GF-D8 (cell line): ENCODE results near the gene ZNF526.
"Not testable (repeated sequence)": the region's sequence is repeated elsewhere in the genome, so short reads cannot be mapped to it uniquely, and the experiment has no call there.

Source experiments
- DNase-seq: peaks from one replicate; lab custom pipeline; 2025; lab: John Stamatoyannopoulos, UW

Gene ZNF526

DNA sequence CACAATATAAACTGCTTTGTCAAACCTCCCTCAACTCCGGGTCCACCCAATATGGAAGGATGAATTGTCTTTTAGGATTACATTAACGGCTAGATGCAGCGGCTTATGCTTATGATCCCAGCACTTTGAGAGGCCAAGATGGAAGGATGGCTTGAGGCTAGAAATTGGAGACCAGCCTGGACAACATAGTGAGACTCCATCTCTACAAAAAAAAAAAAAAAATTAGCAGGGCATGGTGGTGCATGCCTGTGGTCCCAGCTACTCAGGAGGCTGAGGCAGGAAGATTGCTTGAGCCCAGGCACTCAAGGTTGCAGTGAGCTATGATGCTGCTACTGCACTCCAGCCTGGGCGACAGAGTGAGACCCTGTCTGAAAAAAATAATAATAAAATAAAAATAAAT, 46.0 kb downstream of the ZNF526 start:
- not testable (repeated sequence) for DNase-seq

DNA sequence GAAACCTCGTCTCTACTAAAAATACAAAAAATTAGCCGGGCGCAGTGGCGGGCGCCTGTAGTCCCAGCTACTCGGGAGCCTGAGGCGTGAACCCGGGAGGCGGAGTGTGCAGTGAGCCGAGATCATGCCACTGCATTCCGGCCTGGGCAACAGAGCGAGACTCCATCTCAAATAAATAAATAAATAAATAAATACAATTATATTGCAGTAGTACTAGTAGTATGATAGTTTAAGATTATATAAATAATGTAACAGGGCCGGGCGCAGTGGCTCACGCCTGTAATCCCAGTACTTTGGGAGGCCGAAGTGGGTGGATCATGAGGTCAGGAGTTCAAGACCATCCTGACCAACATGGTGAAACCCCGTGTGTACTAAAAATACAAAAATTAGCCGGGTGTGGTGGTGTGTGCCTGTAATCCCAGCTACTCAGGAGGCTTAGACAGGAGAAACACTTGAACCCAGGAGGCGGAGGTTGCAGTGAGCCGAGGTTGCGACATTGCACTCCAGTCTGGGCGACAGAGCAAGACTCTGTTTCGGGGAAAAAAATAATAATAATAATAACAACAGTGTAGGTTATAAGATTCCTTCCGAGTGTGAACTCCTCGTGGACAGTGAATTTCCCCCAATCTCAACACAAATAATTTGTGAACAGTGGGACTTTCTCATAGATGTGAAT, 47.0 kb downstream of the ZNF526 start:
- not testable (repeated sequence) for DNase-seq

DNA sequence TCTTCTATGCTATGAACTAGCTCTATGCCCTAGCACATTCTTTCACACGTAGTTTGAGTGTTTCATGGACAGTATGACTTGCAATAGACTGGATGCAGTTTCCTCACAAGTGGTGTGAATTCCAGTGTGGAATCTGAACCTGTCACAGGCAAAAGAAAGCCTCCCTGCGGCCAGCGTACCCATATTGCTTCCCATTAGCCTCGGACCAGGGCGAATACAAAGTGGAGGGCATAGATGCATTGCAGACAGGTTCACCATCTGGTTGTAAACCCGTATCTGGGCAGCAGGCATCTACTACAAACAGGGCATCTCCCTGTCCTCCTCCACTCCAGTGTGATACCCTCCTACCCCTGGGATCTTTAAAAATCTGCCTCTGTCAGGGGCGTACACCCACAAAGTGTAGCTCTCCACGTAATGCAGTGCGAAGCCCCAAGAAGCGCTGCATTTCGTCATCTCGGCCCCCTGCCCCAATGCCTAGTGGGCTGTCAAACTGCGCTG, 47.6 kb downstream of the ZNF526 start:
- DNase-seq, result no peak

DNA sequence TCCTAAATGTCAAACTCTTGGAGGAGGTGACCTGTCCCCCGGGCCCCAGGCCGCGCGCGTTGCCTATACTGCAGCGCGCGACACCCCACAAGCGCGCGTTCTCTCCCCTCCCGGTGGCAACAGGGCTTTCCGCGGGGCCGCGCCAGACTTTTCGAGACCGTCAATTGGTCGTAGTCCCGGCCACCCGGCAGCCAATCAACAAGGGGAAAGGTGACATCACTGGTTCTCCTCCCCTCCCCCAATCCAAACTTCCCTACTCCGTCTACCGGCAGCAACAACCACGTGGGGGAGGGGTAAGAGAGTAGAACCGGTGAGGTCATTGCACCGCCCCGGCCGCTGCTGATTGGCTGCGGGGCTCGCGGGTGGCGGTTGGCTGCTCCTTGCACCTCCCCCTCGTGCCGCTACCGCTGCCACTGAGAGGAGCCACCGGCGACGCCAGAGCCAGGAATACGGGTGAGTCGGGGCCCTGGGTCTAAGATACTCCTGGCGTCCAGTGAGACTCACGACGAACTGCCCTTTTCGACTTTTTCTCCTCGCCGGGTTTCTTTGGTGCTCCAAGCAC, 48.1 kb downstream of the ZNF526 start:
- peak; percentile 96 for DNase-seq

DNA sequence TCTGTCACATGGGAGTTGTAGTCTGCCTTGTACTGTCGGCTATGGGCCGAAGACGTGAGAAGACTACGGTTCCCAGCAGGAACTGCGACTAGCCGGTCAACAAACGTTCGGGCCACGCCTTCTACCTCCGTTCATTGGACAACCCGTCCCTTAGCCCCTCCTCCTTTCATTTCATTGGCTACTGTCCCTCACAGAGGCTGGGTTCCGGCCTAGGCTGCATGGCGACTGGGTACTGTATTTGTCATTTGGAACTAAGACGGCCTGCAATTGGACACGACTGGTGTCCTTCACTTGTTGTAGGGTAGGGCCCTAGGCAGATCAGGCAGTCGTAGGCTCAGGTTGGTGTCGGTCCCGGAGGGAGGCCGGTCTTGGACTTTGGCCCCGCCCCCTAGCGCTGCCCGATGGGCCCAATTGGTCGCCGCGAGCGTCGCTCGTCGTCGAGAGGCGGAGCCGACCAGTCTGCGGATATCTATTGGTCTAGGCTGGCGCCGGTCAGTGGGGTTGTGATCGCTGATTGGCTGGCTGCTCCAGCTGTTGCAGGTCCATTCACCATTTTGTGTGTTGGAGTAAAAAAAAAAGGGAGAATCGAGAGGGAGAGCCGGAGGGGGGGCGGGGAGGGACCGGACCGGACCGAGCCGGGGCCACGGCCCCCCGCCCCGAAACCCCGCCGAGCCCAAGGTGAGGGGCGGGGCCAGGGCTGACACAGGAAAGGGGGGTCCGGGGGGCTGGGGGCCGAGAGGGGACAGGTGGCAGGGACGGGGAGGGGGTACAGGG, 48.8 kb downstream of the ZNF526 start, which contains the start of gene CIC:
CIC (plus strand) TSS at position 549 of the 774 bp plus-strand sequence. CDS start 2,532 bp downstream, outside the sequence.
- DNase-seq, result peak; percentile 100

DNA sequence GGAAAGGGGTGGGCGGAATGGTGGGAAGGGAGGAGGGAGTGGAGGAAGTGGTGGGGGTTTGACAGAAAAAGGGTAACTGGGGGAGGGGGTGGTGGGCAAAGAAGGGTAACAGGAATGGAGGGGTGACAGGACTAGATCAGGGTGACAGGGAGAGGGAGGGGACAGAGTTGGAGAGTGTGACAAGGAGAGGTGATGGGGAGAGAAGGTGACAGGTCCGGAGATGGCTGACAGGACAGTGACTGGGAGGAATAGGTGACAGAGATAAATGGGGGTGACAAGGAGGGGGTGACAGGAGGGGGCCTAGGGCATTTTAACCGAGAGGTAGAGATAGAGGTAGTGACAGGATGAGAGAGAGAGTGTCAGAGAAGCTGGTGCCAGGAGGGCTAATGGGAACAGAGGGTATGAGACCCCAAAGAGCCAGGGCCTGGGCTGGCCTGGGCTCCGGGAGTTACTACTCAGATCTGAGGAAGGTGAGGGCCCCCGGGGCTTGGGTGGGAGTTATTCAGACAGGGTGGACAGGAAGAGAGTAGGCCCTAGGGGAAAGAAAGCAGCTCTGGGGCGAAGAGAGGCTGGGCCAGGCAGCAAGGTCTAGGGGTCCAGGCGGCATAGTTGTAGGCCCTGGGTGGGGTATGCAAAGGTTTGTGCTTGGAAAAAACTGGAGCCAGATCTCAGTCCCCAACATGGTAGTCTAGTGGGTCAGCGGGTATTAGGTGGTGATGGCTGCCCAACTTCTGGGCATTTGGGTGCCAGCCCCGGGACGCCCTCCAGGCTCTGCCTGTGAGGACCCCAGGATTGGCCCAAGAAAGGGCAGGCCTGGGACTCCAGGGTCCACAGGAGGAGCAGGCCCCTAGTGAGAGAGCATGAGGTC, 49.6 kb downstream of the ZNF526 start:
- no peak for DNase-seq

DNA sequence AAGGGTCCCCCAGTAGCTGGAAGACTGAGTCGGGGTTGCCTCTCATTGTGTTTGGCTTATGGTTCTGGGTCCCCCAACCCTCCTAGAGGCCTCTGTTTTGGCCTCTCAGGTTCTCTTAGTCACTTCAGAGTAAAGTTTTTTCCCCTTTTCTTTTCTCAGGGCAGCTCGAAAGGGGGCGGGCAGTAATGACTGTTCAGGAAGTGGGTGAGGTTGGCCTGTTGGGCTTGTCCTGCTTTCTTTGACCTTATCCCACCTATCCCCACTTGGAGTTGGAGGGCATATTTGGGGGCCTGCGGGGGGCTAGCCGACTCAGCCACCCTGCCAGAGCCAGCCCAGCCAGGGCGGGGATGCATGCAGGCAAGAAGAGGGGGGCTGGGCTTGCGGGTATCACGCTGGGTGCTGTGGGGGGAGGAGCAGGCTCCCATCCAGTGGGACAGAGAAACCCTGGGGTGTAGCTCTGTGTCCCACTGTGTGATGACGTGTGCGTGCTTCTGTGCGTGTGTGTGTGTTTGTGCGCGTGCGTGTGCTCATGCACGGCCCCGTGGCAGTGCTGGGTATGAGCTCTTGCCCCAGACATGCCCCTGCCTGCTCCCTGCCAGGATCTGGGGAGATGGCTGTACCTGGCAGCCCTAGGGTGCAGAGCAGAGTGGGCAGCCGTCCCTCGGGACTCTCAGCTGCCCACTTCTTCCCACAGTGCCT, 50.4 kb downstream of the ZNF526 start:
- peak; percentile 29 for DNase-seq

DNA sequence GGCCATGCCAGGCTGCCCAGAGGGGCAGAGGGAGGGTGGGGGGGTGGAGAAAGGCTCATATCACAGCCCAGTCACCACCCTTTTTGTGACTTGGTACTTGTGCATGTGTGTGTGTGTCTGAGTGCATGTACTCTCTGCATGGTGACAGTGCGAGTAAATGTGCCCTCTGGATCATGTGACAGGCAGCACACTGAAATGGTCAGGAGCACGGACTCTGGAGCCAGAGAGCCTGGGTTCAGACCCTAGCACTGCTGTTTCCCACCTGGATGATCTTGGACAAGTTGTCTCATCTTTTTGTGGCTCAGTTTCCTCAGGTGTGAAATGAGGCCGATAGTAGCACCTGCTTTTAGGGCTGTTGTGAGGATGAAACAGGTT, 50.9 kb downstream of the ZNF526 start:
- no peak for DNase-seq

DNA sequence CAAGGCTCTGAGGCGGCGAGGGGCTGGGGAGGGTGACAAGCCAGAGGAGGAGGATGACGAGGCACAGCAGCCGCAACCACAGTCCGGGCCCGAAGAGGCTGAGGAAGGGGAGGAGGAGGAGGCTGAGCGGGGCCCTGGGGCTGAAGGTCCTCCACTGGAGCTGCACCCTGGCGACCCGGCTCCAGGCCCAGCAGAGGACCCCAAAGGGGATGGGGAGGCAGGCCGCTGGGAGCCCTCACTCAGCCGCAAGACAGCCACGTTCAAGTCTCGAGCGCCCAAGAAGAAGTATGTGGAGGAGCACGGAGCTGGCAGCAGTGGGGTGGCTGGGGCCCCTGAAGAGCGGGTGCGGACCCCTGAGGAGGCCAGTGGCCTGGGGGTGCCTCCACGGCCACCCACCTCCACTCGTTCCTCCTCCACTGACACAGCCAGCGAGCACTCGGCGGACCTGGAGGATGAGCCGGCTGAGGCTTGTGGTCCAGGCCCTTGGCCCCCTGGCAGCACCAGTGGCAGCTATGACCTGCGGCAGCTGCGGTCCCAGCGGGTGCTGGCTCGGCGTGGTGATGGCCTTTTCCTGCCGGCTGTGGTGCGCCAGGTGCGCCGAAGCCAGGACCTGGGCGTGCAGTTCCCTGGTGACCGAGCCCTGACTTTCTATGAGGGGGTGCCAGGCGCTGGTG, 51.9 kb downstream of the ZNF526 start:
- no peak for DNase-seq

DNA sequence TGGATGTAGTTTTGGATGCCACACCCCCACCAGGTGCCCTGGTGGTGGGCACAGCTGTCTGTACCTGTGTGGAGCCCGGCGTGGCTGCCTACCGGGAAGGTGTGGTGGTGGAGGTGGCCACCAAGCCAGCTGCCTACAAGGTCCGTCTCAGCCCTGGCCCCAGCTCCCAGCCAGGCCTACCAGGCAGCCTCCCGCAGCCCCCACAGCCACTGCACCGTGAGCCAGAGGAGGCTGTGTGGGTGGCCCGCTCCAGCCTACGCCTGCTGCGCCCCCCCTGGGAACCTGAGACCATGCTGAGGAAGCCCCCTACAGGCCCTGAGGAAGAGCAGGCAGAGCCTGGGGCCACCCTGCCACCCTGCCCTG, 52.4 kb downstream of the ZNF526 start:
- no peak for DNase-seq

DNA sequence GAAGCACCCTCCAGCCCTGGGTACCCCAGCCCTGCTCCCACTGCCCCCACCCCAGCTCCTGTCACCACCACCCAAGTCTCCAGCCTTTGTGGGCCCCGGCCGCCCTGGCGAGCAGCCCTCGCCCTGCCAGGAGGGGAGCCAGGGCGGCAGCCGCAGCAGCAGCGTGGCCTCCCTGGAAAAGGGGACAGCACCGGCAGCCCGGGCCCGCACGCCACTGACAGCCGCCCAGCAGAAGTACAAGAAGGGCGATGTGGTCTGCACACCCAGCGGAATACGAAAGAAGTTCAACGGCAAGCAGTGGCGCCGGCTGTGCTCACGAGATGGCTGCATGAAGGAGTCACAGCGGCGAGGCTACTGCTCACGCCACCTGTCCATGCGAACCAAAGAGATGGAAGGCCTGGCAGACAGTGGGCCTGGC, 52.9 kb downstream of the ZNF526 start:
- DNase-seq, result no peak

DNA sequence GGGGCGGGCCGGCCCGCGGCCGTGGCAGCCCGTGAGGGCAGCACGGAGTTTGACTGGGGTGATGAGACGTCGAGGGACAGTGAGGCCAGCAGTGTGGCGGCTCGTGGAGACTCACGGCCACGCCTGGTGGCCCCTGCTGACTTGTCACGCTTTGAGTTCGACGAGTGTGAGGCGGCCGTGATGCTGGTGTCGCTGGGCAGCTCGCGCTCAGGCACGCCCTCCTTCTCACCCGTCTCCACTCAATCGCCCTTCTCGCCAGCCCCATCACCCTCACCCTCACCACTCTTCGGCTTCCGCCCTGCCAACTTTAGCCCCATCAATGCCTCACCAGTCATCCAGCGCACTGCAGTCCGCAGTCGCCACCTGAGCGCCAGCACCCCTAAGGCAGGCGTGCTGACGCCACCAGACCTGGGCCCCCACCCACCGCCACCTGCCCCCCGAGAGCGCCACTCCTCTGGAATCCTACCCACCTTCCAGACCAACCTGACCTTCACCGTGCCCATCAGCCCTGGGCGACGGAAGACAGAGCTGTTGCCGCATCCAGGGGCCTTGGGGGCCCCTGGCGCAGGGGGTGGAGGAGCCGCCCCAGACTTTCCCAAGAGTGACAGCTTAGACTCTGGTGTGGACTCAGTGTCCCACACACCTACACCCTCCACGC, 53.4 kb downstream of the ZNF526 start:
- DNase-seq, result no peak

DNA sequence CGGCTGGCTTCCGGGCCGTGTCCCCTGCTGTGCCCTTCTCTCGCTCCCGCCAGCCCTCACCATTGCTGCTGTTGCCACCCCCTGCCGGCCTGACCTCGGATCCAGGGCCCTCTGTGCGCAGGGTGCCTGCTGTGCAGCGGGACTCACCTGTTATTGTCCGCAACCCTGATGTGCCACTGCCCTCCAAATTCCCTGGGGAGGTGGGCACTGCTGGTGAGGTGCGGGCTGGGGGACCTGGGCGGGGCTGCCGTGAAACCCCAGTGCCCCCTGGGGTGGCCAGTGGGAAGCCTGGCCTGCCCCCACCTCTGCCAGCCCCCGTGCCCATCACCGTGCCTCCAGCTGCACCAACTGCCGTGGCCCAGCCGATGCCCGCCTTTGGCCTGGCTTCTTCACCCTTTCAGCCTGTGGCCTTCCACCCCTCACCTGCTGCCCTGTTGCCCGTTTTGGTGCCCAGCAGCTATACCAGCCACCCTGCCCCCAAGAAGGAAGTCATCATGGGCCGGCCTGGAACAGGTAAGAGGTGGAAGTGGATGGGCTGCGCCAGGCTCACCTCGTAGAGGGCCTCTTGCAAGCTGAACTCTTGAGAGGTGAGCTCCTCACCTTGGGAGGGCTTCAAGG, 54.1 kb downstream of the ZNF526 start:
- no peak for DNase-seq

DNA sequence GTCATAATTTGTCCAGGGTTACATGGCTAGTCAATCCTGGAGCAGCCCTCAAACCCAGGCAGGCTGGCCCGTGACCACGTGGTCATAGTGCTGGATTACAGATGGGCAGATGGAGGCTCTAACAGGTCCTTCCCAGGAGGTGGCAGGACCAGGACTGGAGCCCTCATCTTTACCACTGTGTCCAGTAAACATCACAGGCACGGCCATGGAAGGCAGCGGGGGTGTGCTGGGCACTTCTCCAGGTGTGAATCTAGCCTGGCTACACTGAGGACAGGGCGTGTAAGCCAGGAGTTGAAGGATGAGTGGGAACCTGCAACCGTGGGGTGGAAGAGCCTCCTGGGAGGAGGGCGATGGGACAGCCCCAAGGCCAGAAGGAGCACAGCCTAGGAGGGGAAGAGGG, 55.0 kb downstream of the ZNF526 start:
- no peak for DNase-seq

DNA sequence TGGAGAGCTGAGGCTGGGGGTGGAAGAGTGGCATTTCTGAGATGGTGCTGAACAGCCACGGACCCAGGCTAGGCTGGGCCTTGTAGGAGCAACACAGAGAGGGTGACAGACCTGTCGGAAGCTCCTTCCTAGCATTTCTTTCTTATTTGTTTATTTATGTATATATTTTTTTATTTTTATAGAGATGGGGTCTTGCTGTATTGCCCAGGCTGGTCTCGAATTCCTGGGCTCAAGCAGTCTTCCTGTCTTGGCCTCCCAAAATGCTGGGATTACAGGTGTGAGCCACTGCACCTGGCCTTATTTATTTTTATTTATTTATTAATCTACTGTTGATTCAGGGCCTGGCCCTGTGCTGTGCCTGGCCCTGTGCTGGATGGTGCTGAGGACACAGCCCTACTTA, 55.4 kb downstream of the ZNF526 start:
- DNase-seq, result no peak

DNA sequence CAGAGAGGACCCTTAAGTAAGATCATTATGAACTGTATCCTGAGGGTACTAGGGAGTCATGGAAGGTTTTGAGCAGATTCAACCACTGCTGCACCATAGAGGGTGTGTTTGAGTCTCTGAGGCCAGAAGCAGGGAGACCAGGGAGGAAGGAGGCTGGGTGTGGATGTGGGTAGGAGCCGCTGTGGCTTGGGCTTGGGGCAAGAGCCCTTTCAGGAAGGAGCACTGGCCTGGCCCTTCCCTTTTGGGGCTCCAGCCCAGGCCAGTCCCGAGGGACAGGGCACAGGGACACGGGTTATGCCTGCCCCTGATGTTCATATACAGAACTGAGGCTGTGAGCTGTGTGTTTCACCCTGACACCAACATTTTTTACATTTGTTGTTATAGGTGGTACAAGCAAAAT, 56.2 kb downstream of the ZNF526 start:
- DNase-seq, result no peak

DNA sequence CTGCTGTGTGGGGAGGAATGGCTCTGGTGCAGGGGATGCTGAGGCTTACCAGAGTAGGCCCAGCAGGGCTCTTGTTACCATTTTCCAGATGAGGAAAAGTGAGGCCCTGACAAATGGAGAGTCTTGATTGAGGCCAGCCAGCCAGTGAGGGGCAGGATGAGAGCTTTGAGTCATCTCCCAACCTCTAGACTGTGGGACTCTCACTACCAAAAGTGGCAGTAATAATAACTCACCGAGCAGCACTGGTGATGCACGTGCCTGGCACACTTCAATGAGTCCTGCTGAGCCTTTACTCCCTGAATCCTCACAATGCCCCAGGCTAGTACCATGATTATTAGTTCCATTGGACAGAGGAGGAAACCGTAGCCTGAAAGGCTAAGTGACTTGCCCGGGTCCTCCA, 56.7 kb downstream of the ZNF526 start:
- DNase-seq, result no peak
